Measurements from ENCODE around the gene CRYBB2.

DNA sequence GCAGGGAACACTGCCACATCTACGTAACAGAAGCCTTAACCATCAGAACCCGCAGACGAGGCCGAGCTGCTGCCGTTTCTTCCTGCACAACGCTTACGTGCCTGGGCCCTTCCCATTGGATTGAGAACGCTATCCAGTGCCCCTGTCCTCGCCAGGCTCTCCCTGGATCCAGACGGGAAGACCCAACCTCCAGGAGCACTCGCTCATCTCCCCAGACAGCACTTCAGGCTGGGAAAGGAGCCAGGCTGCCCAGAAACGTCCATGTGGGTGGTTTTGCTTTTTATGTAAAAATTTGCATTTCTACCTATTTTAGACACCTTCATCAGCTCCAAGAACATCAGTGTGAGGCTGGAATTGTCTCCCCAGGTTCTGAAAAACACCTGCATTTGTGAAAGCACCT, 27.0 kb upstream of the CRYBB2 start:
- TF ChIP-seq SP1 (IDR thresholded peaks at IDR 0.05) (no peak), ARNT (IDR thresholded peaks at IDR 0.05) (no peak), FOXA1 (IDR thresholded peaks at IDR 0.05) (no peak), FOXM1 (IDR thresholded peaks at IDR 0.05; ENCODE audit: borderline replicate concordance) (no peak), SUZ12 (IDR thresholded peaks at IDR 0.05) (no peak), ELF4 (IDR thresholded peaks at IDR 0.05) (no peak), FOXK2 (IDR thresholded peaks at IDR 0.05) (no peak), HDGF (IDR thresholded peaks at IDR 0.05; ENCODE audit: borderline replicate concordance) (no peak), TARDBP (IDR thresholded peaks at IDR 0.05) (no peak), CTBP1 (IDR thresholded peaks at IDR 0.05; ENCODE audit: borderline replicate concordance) (no peak), L3MBTL2 (conservative IDR thresholded peaks at IDR 0.05) (no peak)

All from HEK293T (cell line).